ENCODE data around the gene SERPINB8.

SERPINB8 gene

DNA sequence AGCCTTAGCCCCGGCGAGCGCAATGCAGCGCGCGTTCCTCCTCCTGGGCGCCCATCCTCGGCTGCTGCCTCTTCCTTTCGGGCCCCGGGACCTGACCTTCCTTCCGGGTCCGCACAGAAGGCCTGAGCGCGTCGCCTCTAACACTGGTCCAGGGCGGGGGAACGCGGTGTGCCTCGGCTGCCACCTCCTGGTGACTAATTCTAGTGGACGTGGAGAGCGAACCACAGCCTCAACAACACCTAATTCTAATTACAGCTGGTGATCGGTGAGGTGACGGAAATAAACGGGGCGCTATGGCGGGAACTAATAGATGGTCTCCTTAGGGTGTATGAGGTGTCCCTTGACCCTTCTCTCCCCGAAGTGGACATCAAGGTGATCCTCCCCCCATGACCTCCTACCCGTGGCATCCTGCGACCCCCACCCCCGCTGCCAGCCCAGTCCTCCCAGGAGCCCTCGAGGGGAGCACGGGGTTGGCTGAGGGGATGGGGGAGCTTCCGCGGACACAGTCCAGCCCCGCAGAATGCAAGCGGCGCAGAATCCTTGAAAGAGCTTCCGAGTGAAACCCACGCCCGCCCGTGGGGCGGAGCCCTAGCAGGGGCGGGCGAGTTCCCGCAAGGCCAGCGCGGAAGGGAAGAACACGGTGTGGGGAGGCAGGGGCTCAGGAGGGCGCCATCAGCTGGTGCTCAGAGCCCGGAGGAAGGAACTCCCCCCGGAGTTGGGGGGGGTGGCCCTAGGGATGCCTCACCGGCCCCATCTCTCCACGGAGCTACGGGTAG, 33.5 kb upstream of the SERPINB8 start:
- TF ChIP-seq EGR1 (IDR thresholded peaks at IDR 0.05) (no peak), RAD21 (IDR thresholded peaks at IDR 0.05; ENCODE audit: low read depth) (peak; percentile 55)

DNA sequence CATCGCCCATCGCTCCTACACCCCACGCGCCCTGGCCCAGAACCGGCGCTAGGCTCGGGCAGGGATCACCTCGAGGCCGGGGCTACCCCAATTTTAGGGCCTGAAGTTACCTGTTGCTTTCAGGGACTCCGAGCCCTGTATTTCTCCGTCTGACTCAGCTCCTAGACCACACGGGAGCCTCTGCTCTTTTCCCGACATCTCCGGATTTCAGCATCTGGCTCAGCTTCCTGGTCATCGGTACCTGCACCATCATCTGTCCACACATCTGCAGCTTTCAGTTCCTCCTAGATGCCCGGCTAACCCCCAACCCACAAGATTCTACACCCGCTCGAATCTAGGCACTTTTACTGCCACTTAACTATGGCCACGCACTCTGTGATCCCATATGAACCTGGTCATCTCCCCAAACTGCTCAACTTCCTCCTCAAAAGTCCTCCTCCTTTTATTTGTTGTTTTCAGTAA, 32.9 kb upstream of the SERPINB8 start:
- TF ChIP-seq EP300 (IDR thresholded peaks at IDR 0.05; ENCODE audit: borderline replicate concordance) (no peak), NFIC (IDR thresholded peaks at IDR 0.05) (no peak)

DNA sequence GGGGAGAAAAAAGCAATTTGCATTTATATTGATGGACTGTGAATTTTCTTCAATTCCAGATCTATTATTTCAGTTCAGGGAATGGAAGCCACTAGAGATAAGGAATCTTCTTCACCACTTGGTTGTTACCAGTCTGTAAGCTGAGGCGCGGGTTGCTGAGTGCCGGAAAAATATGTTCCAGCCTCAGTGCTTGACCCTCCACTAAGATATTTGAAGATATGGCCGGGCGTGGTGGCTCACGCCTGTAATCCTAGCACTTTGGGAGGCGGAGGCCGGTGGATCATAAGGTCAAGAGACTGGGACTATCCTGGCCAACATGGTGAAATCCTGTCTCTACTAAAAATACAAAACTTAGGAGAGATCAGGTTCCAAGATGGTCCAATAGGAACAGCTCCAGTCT, 29.9 kb upstream of the SERPINB8 start:
- TF ChIP-seq YY1 (IDR thresholded peaks at IDR 0.05; ENCODE audit: low read depth) (no peak), TEAD4 (IDR thresholded peaks at IDR 0.05) (no peak), NFIC (IDR thresholded peaks at IDR 0.05) (no peak), FOXM1 (IDR thresholded peaks at IDR 0.05; ENCODE audit: borderline replicate concordance, low read depth) (no peak), EGR1 (IDR thresholded peaks at IDR 0.05) (no peak), CREB1 (IDR thresholded peaks at IDR 0.05; ENCODE audit: low read depth) (no peak), TCF12 (IDR thresholded peaks at IDR 0.05; ENCODE audit: low read depth) (no peak), CEBPB (IDR thresholded peaks at IDR 0.05) (no peak), RAD21 (IDR thresholded peaks at IDR 0.05; ENCODE audit: low read depth) (no peak), TAF1 (IDR thresholded peaks at IDR 0.05; ENCODE audit: low read depth) (no peak), ZBTB7A (IDR thresholded peaks at IDR 0.05; ENCODE audit: low read depth) (no peak), EP300 (IDR thresholded peaks at IDR 0.05; ENCODE audit: borderline replicate concordance) (no peak)
- TF ChIP-seq, protein P1, sequence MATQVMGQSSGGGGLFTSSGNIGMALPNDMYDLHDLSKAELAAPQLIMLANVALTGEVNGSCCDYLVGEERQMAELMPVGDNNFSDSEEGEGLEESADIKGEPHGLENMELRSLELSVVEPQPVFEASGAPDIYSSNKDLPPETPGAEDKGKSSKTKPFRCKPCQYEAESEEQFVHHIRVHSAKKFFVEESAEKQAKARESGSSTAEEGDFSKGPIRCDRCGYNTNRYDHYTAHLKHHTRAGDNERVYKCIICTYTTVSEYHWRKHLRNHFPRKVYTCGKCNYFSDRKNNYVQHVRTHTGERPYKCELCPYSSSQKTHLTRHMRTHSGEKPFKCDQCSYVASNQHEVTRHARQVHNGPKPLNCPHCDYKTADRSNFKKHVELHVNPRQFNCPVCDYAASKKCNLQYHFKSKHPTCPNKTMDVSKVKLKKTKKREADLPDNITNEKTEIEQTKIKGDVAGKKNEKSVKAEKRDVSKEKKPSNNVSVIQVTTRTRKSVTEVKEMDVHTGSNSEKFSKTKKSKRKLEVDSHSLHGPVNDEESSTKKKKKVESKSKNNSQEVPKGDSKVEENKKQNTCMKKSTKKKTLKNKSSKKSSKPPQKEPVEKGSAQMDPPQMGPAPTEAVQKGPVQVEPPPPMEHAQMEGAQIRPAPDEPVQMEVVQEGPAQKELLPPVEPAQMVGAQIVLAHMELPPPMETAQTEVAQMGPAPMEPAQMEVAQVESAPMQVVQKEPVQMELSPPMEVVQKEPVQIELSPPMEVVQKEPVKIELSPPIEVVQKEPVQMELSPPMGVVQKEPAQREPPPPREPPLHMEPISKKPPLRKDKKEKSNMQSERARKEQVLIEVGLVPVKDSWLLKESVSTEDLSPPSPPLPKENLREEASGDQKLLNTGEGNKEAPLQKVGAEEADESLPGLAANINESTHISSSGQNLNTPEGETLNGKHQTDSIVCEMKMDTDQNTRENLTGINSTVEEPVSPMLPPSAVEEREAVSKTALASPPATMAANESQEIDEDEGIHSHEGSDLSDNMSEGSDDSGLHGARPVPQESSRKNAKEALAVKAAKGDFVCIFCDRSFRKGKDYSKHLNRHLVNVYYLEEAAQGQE (IDR thresholded peaks at IDR 0.05; ENCODE audit: low read depth): no peak
- TF ChIP-seq, protein P2, sequence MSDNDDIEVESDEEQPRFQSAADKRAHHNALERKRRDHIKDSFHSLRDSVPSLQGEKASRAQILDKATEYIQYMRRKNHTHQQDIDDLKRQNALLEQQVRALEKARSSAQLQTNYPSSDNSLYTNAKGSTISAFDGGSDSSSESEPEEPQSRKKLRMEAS (IDR thresholded peaks at IDR 0.05): no peak
- TF ChIP-seq, protein P3, sequence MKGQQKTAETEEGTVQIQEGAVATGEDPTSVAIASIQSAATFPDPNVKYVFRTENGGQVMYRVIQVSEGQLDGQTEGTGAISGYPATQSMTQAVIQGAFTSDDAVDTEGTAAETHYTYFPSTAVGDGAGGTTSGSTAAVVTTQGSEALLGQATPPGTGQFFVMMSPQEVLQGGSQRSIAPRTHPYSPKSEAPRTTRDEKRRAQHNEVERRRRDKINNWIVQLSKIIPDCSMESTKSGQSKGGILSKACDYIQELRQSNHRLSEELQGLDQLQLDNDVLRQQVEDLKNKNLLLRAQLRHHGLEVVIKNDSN (IDR thresholded peaks at IDR 0.05): no peak

DNA sequence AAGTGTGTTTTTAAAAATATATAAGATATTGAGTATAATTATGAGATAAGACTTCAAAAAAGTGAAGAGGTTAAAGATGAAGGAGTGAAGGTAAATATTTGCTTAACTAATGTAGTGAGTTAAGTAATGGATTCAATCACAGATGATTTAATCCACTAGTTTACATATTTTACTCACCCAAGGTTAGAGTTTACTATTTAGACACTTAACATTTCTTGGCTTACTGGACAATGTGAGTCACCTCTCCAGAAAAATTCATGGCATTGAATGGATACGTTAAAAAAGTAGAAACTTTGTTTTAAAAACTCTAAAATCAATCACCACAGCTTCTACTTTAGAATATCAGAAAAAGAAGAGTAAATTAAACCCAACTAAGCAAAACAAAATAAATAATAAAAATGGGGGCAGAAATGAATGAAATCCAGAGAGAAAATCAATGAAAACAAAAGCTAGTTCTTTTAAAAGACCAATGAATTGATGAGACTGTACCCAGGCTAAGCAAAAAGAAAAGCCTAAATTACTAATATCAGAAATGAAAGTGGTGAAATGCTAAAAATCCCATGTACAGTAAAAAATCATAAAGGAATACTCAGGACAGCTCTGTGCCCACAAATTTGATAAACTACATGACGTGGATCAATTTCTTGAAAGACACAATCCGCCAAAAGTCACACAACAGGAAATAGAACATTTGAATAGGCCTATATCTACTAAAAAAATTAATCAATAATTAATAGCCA, 22.7 kb upstream of the SERPINB8 start:
- TF ChIP-seq, protein P3 (IDR thresholded peaks at IDR 0.05): no peak
- no peak for TF ChIP-seq FOXM1 (IDR thresholded peaks at IDR 0.05; ENCODE audit: borderline replicate concordance, low read depth)
- no peak for TF ChIP-seq YY1 (IDR thresholded peaks at IDR 0.05; ENCODE audit: low read depth)
- no peak for TF ChIP-seq CREB1 (IDR thresholded peaks at IDR 0.05; ENCODE audit: low read depth)
- TF ChIP-seq, protein P2 (IDR thresholded peaks at IDR 0.05): no peak
- no peak for TF ChIP-seq TAF1 (IDR thresholded peaks at IDR 0.05; ENCODE audit: low read depth)
- no peak for TF ChIP-seq ZBTB7A (IDR thresholded peaks at IDR 0.05; ENCODE audit: low read depth)
- TF ChIP-seq, protein P1 (IDR thresholded peaks at IDR 0.05; ENCODE audit: low read depth): no peak
- no peak for TF ChIP-seq TEAD4 (IDR thresholded peaks at IDR 0.05)
- no peak for TF ChIP-seq NFIC (IDR thresholded peaks at IDR 0.05)
- no peak for TF ChIP-seq TCF12 (IDR thresholded peaks at IDR 0.05; ENCODE audit: low read depth)
- TF ChIP-seq EGR1 (IDR thresholded peaks at IDR 0.05): no peak
- no peak for TF ChIP-seq EP300 (IDR thresholded peaks at IDR 0.05; ENCODE audit: borderline replicate concordance)
- TF ChIP-seq RAD21 (IDR thresholded peaks at IDR 0.05; ENCODE audit: low read depth): no peak

DNA sequence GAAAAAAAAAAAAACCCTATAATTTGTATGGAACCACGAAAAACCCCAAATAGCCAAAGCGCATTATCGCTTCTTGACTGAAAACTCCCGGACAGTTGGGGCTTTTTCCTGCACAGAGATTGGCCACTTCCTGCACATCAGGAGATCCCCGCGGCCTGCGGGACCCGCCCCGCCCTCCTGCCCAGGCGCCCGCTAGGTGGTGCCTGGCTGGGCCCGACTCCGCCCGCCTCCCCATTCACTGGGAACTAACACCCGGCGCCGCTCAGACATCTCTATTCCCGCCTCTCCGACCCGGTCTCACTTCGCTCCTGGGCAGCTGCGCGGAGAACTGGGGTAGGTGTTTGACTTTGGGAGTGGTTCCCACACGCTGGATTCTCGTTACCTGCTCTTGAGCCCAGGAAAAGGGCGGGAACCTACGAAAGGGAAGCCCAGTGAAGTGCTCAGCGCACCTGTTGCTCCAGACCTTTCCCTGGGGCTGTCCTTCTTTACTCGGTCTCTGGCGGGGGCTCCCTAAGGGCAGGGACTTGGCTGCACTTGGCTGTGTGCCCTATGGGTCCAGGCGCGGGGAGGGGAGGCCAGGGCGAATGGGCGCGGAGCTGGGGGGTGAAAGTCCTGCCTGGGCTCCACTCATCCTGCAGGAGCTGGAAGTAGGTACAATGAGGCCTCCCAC, 20.7 kb upstream of the SERPINB8 start, which contains the start of gene HMSD:
HMSD (plus strand) TSS at position 234 of the 670 bp plus-strand sequence. CDS start 4,155 bp downstream, outside the sequence.
- TF ChIP-seq TAF1 (IDR thresholded peaks at IDR 0.05; ENCODE audit: low read depth): no peak
- TF ChIP-seq CEBPB (IDR thresholded peaks at IDR 0.05): no peak
- TF ChIP-seq, protein P1 (IDR thresholded peaks at IDR 0.05; ENCODE audit: low read depth): no peak
- TF ChIP-seq RAD21 (IDR thresholded peaks at IDR 0.05; ENCODE audit: low read depth): no peak
- no peak for TF ChIP-seq NFIC (IDR thresholded peaks at IDR 0.05)
- no peak for TF ChIP-seq ZBTB7A (IDR thresholded peaks at IDR 0.05; ENCODE audit: low read depth)
- no peak for TF ChIP-seq EGR1 (IDR thresholded peaks at IDR 0.05)
- TF ChIP-seq, protein P3 (IDR thresholded peaks at IDR 0.05): no peak
- no peak for TF ChIP-seq CREB1 (IDR thresholded peaks at IDR 0.05; ENCODE audit: low read depth)
- TF ChIP-seq YY1 (IDR thresholded peaks at IDR 0.05; ENCODE audit: low read depth): no peak
- no peak for TF ChIP-seq EP300 (IDR thresholded peaks at IDR 0.05; ENCODE audit: borderline replicate concordance)
- TF ChIP-seq FOXM1 (IDR thresholded peaks at IDR 0.05; ENCODE audit: borderline replicate concordance, low read depth): no peak
- TF ChIP-seq, protein P2 (IDR thresholded peaks at IDR 0.05): no peak
- no peak for TF ChIP-seq TCF12 (IDR thresholded peaks at IDR 0.05; ENCODE audit: low read depth)
